Stimulated activated naive B cell treated with anti-CD40 and anti-IgM and Interleukin-4, amounts not matched to agents 10 μg/mL and 1 μg/mL and 100 μg/mL, for 72 hours (primary cell): ENCODE measurements around the gene PGGHG.
"Not testable (repeated sequence)": the region's sequence is repeated elsewhere in the genome, so short reads cannot be mapped to it uniquely, and the experiment has no call there.

Source experiments
- ATAC-seq, 2 donors: fragments of 150-1000 bp; cut with Tn5 transposase; replicated peaks; 2 replicates each; pipeline ENCODE4 v1.10.0; 2021; ENCODE audit warnings: moderate library complexity in 1 of 2
- DNase-seq: peaks from one replicate; pipeline ENCODE4 v3.0.0; 2021
- H3K27ac Mint-ChIP-seq: one replicate; pipeline ENCODE4 v1.8.0; 2022; ENCODE audit warnings: mild to moderate bottlenecking, mixed read lengths
- H3K27me3 Mint-ChIP-seq, 2 donors: one replicate each; pipeline ENCODE4 v1.8.0; 2022; ENCODE audit warnings: mixed read lengths in 2 of 2
- H3K36me3 Mint-ChIP-seq, 2 donors: one replicate each; pipeline ENCODE4 v1.8.0; 2022; ENCODE audit warnings: mixed read lengths in 2 of 2, mild to moderate bottlenecking in 1 of 2
- H3K4me1 Mint-ChIP-seq, 2 donors: one replicate each; pipeline ENCODE4 v1.8.0; 2022; ENCODE audit warnings: mixed read lengths in 2 of 2, mild to moderate bottlenecking in 1 of 2
- H3K4me3 Mint-ChIP-seq, 2 donors: one replicate each; pipeline ENCODE4 v1.8.0; 2022; ENCODE audit warnings: mild to moderate bottlenecking in 2 of 2, mixed read lengths in 2 of 2, moderate library complexity in 1 of 2
- H3K9me3 Mint-ChIP-seq, 2 donors: one replicate each; pipeline ENCODE4 v1.8.0; 2022; ENCODE audit warnings: mixed read lengths in 2 of 2, mild to moderate bottlenecking in 1 of 2

PGGHG gene

DNA sequence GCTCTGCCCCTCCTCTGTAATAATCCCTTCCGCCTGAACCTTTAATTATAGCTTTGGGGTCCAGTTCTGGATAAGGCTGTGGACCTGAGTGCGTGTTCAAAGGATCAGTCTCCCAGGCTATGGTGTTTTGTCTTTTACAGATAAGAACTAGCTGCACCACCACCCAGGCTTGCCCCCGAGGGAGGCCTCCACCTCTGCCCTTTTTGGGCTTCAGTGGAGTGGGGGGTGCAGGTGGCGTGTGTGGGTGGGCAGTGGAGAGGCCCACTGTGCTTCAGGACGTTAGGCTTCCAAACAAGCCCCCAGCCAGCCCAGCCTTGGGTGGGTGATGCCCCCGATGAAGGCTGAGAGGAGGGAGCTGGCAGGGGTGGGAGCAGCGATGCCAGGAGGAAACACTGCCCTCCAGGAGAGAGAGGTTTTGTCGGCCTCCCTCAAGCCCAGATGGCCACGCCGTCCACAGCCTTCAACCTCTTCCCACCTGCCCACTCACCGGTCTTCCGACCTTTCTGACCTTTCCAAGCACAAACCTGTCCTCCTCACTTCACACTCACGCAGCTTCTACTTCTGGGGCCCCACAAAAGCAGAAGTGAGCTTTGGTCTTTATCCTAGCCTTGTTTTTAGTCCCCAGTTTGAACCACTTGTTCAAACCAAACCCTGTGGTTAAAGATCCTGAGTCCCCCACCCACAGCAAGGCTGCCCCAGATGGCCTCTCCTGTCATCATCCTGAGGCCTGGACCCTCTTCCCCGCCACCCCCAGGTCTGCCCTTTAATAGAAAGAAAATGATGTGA lies 31.8 kb upstream of the PGGHG start:
- Mint-ChIP-seq H3K4me3 (peak overlapping the region; percentile 5 to 11), H3K27me3 (peaks cover 0 to 5% of the 10 kb centered on the region in 2 donors), H3K27ac (peak overlapping the region; percentile 15), H3K9me3 (peaks cover 1 to 3% of the 10 kb centered on the region in 2 donors), H3K36me3 (peaks cover 16 to 19% of the 10 kb centered on the region in 2 donors), H3K4me1 (peaks cover 26 to 40% of the 10 kb centered on the region in 2 donors)
- peak; percentile 90 for ATAC-seq
- DNase-seq: peak; percentile 51

DNA sequence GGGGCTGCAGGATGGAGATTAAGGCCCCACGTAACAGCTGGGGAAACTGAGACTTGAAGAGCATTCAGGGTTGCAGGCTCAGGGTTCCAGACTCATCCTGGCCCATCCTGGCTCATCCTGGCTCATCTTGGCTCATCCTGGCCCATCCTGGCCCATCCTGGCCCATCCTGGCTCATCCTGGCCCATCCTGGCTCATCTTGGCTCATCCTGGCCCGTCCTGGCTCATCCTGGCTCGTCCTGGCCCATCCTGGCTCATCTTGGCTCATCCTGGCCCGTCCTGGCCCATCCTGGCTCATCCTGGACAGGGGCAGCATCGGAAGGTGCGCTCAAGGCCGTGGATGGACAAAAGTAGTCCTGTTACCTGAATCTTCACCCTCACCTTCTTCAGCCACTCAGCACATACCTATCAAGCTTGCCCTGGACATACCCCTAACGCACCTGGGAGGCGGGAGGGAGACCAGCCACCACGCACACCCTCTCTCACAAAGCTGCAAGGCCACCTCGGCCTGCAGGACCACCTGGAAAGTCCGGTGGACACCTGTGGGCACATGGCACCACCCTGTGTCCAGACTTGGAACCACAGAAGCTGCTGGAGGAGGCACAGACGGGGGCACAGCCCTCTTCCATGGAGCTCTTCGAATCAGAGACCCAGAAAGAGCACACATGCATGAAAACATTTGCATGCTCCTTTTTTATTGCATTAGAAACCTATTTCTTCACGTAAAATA lies 31.0 kb upstream of the PGGHG start:
- peaks cover 27 to 48% of the 10 kb centered on the region in 2 donors for H3K4me1 Mint-ChIP-seq
- H3K27ac Mint-ChIP-seq: peak overlapping the region; percentile 79
- peaks cover 10 to 11% of the 10 kb centered on the region in 2 donors for H3K36me3 Mint-ChIP-seq
- peaks cover 3 to 4% of the 10 kb centered on the region in 2 donors for H3K9me3 Mint-ChIP-seq
- peak overlapping the region; percentile 27 to 64 for H3K4me3 Mint-ChIP-seq
- ATAC-seq (peak in 1 of 2 donors; percentile 30), DNase-seq (no peak)
- H3K27me3 Mint-ChIP-seq: peaks cover 0 to 5% of the 10 kb centered on the region in 2 donors

GRCh38 chr11:259413-259812 lies 29.5 kb upstream of the PGGHG start:
- DNase-seq (no peak), ATAC-seq (no peak)
- no peak overlapping the region for H3K4me3 Mint-ChIP-seq
- peaks cover 3 to 4% of the 10 kb centered on the region in 2 donors for H3K9me3 Mint-ChIP-seq
- H3K36me3 Mint-ChIP-seq: peaks cover 0 to 3% of the 10 kb centered on the region in 2 donors
- no peak overlapping the region for H3K27ac Mint-ChIP-seq
- H3K27me3 Mint-ChIP-seq: peaks cover 0 to 5% of the 10 kb centered on the region in 2 donors
- H3K4me1 Mint-ChIP-seq: peaks cover 27 to 50% of the 10 kb centered on the region in 2 donors

DNA sequence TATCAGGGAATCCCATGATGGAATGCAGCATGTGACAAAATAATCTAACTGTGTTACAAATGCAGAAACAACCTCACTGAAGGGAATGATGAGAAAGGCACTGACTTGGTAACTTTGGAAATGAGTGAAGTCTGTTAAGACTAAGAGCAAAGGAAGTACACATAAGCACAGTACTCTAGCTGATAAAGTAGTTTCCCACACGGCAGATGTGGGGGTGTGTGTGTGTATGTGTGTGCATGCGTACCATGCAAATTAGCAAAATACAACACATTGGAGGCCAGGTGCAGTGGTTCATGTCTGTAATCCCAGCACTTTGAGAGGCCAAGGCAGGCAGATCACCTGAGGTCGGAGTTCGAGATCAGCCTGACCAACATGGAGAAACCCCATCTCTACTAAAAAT lies 27.3 kb upstream of the PGGHG start:
- Mint-ChIP-seq H3K9me3 (peaks cover 1 to 3% of the 10 kb centered on the region in 2 donors), H3K27ac (no peak overlapping the region), H3K27me3 (peaks cover 0 to 5% of the 10 kb centered on the region in 2 donors), H3K4me1 (peaks cover 24 to 39% of the 10 kb centered on the region in 2 donors), H3K4me3 (no peak overlapping the region), H3K36me3 (no peaks in the 10 kb centered on the region)
- ATAC-seq (no peak), DNase-seq (no peak)

DNA sequence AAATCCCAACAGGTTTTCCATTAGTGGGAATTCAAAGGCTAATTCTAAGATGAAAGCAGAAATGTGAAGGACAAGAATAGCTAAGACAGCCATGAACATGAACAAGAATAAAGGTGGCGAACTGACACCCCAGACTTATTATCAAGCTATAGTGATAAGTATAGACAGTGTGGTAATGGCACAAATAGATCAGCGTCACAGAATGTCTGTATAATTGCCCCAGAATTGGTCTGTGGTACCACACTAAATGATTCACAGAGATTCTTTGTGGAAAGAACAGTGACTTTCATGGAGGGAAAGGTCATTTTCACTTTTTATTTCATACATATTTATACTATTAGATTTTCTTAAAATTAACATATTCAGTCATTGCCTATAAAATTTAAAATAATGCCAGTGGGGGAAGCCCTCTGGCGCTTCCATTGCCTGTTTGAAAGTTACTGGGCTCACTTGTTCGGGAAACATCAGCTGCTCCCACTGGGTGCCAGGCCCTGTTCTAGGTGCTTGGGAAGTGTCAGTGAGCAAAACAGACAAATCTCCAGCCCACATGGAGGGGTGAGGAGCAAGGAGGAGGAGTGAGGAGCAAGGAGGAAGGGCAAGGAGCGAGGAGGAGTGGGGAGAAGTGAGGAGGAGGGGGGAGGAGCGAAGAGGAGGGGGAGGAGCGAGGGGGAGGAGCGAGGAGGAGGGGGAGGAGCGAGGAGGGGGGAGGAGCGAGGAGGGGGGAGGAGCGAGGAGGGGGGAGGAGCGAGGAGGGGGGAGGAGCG lies 22.1 kb upstream of the PGGHG start:
- H3K36me3 Mint-ChIP-seq: peaks cover 0 to 2% of the 10 kb centered on the region in 2 donors
- ATAC-seq: no peak
- peak overlapping the region; percentile 64 to 75 for H3K4me3 Mint-ChIP-seq
- peak overlapping the region; percentile 87 for H3K27ac Mint-ChIP-seq
- no peaks in the 10 kb centered on the region for H3K27me3 Mint-ChIP-seq
- H3K9me3 Mint-ChIP-seq: peaks cover 3% of the 10 kb centered on the region in 2 donors
- DNase-seq: no peak
- H3K4me1 Mint-ChIP-seq: peaks cover 25 to 61% of the 10 kb centered on the region in 2 donors

DNA sequence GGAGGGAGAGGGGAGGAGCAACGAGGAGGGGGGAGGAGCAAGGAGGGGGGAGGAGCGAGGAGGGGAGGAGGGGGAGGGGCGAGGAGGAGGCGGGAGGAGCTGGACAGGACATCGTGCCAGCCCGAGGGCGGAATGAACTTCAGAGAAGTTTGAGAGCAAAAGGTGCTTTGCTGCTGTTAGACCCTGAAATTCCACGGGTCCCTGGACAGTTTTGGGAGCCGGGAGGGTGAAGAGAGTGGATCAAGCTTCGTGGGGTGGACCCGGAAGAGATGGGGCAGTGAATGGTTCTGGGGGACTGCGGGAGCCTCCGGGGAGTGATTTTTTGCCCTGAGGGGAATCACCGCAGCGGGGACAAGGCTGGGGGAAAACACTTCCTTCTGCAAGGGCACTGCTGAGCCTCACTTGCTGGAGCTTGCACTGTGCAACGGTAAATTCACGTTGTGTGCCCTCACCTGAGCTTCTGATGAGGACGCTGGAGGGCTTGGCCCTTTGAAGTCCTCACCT lies 21.4 kb upstream of the PGGHG start:
- peak overlapping the region; percentile 79 to 84 for H3K4me3 Mint-ChIP-seq
- peak; percentile 33 to 42 for ATAC-seq
- DNase-seq: peak; percentile 53

DNA sequence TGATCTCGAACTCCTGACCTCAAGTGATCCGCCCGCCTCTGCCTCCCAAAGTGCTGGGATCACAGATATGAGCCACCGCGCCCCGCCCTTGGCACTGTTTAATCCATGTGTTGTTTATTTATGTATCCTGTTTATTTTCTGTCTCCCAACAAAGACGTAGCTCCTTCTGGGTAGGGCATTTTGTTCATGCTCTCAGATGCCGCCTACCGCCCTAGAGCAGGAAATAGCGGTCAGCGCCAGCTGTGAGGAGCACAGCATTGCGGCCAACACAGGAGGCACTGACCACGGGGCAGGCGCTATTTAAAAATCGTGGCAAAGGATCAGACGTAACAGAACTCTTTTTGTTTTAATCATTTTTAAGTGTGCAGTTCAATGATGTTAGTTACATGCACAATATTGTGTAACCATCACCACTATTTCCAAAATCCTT lies 20.2 kb upstream of the PGGHG start:
- ATAC-seq (peak; percentile 60 to 65), DNase-seq (peak; percentile 66)
- Mint-ChIP-seq H3K4me3 (peak overlapping the region; percentile 79 to 84), H3K4me1 (peaks cover 24 to 51% of the 10 kb centered on the region in 2 donors), H3K27ac (peak overlapping the region; percentile 97)
- not testable (repeated sequence) for H3K36me3 Mint-ChIP-seq, H3K9me3 Mint-ChIP-seq, H3K27me3 Mint-ChIP-seq

More for the DNA sequence above, 21.4 kb upstream of the PGGHG start:
- H3K27ac Mint-ChIP-seq: peak overlapping the region; percentile 97
- H3K27me3 Mint-ChIP-seq: no peaks in the 10 kb centered on the region
- peaks cover 24 to 57% of the 10 kb centered on the region in 2 donors for H3K4me1 Mint-ChIP-seq
- H3K9me3 Mint-ChIP-seq: peaks cover 0 to 2% of the 10 kb centered on the region in 2 donors
- H3K36me3 Mint-ChIP-seq: peaks cover 0 to 2% of the 10 kb centered on the region in 2 donors

DNA sequence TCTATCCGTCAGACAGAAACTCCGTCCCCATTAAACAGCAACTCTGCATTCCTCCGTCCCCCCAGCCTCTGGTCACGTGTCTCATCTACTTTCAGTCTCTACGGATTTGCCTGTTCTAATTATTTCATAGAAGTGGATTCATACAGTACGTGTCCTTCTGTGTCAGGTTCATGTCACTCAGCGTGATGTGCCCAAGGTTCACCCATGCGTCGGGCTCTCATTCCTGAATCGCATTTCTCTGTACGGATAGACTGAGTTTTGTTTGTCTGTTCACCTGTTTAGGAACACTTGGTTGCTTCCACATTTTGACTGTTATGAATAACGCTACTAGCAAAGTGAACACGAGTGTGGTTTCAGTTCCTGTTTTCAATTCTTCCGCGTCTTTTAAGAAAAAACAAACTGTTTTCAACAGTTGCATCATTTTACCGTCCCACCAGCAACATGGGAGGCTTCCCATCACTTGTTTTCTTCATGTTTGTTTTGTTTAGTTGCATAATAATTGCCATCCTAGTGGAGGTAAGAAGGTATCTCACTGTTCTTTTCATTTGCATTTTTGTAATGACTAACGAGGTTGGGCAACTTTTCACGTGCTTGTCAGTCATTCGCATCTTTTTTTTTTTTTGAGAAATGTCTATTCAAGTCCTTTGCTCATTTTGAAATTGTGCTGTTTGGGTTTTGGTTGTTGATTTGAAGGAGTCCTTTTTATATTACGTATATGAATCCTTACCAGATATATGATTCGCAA lies 19.6 kb upstream of the PGGHG start:
- H3K27me3 Mint-ChIP-seq: no peaks in the 10 kb centered on the region
- peaks cover 24 to 51% of the 10 kb centered on the region in 2 donors for H3K4me1 Mint-ChIP-seq
- peak; percentile 77 for DNase-seq
- H3K36me3 Mint-ChIP-seq: peaks cover 0 to 2% of the 10 kb centered on the region in 2 donors
- H3K9me3 Mint-ChIP-seq: peaks cover 0 to 2% of the 10 kb centered on the region in 2 donors
- H3K4me3 Mint-ChIP-seq: peak overlapping the region; percentile 79 to 84
- peak; percentile 85 to 86 for ATAC-seq
- H3K27ac Mint-ChIP-seq: peak overlapping the region; percentile 97

DNA sequence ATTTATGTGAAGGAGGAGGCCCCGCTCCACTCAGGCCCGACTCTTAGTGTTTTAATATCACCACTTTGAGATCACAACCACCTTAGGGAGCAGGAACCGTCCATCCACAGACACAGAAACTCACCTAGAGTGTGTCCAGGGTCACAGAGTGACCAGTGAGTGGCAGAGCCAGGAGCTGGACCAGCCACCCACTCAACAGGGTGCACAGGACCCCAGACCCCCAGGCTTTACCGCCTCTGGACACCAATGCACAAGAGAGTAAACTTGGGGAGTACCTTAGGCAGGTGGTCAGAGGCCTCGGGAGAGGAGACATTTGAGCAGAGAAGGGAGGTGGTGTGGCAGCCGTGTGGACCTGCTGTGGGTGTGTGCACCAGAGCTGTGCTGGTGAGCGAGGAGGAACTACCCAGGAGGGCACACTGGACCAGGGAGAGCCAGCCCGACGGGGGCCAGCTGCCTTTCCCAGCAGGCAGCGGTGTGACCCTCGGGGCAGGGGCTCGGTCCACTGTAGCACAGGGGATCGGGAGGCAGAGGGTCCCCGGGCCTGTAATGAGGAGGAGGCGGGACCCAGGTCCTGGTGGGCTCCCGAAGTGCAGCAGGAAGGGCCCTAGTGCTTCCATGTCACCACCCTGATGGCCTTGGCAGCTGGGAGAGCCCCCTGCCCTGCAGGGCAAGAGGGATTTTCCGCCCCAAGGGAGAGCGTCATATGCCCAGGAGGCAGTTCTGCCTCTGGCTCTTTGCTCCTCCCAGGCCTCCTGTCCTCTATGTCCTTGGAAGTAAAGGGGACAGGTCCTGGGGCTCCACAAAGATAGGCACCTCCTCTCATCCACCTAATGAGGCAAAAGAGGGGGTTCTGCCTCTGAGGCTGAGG lies 18.2 kb upstream of the PGGHG start:
- peaks cover 0 to 2% of the 10 kb centered on the region in 2 donors for H3K36me3 Mint-ChIP-seq
- H3K4me1 Mint-ChIP-seq: peaks cover 24 to 58% of the 10 kb centered on the region in 2 donors
- ATAC-seq: no peak
- H3K27ac Mint-ChIP-seq: peak overlapping the region; percentile 97
- no peak for DNase-seq
- peaks cover 0 to 2% of the 10 kb centered on the region in 2 donors for H3K9me3 Mint-ChIP-seq
- no peaks in the 10 kb centered on the region for H3K27me3 Mint-ChIP-seq
- no peak overlapping the region for H3K4me3 Mint-ChIP-seq

DNA sequence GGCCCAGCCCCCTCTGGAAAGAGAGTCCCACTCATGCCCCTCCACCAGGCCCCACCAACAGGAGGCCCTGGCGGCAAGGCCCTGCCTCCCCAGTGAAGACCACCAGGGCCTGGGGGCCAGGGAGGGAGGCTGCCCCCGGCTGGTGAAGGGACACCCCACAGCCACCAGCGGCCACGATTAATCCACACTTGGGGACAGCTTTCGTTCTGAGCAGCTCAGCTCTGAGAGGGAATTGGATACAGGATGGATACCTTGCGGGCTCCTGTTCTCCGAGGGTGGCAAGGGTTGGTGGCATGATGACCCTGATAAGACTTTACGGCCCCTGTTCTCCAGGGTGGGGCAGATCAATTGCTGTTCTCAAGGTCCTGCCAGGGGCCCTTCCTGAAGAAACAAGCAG lies 17.6 kb upstream of the PGGHG start:
- no peak for DNase-seq
- peaks cover 0 to 2% of the 10 kb centered on the region in 2 donors for H3K9me3 Mint-ChIP-seq
- no peak for ATAC-seq
- no peak overlapping the region for H3K27ac Mint-ChIP-seq
- peaks cover 24 to 58% of the 10 kb centered on the region in 2 donors for H3K4me1 Mint-ChIP-seq
- H3K36me3 Mint-ChIP-seq: peaks cover 0 to 2% of the 10 kb centered on the region in 2 donors
- H3K4me3 Mint-ChIP-seq: no peak overlapping the region
- no peaks in the 10 kb centered on the region for H3K27me3 Mint-ChIP-seq

DNA sequence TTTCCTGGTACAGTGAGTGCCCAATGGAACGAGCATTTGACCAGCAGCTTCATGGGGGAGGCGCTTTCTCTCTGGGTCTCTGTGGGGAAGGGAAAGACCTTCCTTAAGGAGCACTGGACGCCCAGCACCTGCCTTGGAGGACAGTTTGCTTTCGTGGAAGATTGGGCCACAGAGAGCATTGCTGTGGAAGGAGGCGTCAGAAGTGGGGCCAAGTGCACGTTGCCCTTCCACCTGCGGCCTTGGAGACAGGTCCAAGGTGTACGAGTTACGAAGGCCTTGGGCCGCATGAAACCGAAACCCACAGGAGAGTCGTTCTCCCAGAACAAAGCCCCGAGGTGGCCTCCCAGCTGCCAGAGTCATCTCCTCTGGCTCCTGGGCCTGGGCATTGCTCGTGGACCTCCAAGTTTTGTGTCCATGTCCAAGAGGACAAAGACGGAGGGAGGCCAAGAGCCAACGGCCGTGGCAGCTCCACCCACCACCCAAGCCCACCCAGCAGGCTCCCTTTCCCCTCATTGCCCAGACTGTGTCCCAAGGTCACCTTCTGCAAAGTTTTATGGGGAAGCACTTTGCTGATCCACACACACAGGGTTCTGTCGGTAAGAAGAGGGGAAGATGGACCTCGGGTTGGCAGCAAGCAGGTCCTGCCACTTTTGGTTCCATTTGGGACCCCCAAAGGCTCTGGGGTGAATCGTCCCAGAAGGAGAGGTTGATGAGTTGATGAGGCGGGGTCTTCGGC lies 16.6 kb upstream of the PGGHG start:
- H3K9me3 Mint-ChIP-seq: peaks cover 0 to 6% of the 10 kb centered on the region in 2 donors

DNA sequence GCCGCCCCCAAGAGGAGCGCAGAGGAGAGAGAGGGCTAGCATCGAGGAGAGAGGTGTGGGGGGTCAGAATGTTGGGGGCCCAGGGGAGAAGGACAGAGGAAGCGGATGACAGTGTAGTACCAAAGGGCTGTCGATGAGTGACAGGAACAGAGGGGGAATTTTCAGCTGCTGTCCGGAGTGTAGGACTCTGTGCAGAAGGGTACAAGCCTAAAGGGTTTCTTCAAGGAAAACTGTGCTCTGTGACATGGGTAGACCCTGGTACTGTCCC lies 16.1 kb upstream of the PGGHG start:
- peaks cover 2 to 9% of the 10 kb centered on the region in 2 donors for H3K36me3 Mint-ChIP-seq
- DNase-seq (no peak), ATAC-seq (no peak)
- no peak overlapping the region for H3K27ac Mint-ChIP-seq
- H3K4me1 Mint-ChIP-seq: peaks cover 25 to 50% of the 10 kb centered on the region in 2 donors
- H3K4me3 Mint-ChIP-seq: no peak overlapping the region
- H3K9me3 Mint-ChIP-seq: peaks cover 0 to 6% of the 10 kb centered on the region in 2 donors
- no peaks in the 10 kb centered on the region for H3K27me3 Mint-ChIP-seq

More for the DNA sequence above, 16.6 kb upstream of the PGGHG start:
- H3K27ac Mint-ChIP-seq: no peak overlapping the region
- peaks cover 23 to 50% of the 10 kb centered on the region in 2 donors for H3K4me1 Mint-ChIP-seq
- ATAC-seq (no peak), DNase-seq (no peak)
- no peak overlapping the region for H3K4me3 Mint-ChIP-seq
- no peaks in the 10 kb centered on the region for H3K27me3 Mint-ChIP-seq
- H3K36me3 Mint-ChIP-seq: peaks cover 2 to 5% of the 10 kb centered on the region in 2 donors
